G401 (cell line): Measurements from ENCODE around the gene HS1BP3. TPM values are rescaled to one million over a fixed set of nuclear protein-coding genes. Genes with fewer than 3 reads are reported as not detected.

Experiments
- DNase-seq: peaks from one replicate; pipeline ENCODE4 v3.0.0-alpha.2; 2015; ENCODE audit warnings: low spot score
- in situ Hi-C: cut with HindIII; loops from 2 replicates; pipeline ENCODE4 v1.10.0; 2016; ENCODE audit warnings: low sequenced_read_pairs, mixed read lengths
- total RNA-seq: library from RNA; depleted of rRNA; stranded (reverse); fragments of >200 nt; shearing (Covaris generic); gene quantifications from 2 replicates; pipeline ENCODE4 v1.2.3, GENCODE V29; 2014

HS1BP3 gene
- total RNA-seq, 1 experiment from 2014 or later = 53.7 TPM

DNA sequence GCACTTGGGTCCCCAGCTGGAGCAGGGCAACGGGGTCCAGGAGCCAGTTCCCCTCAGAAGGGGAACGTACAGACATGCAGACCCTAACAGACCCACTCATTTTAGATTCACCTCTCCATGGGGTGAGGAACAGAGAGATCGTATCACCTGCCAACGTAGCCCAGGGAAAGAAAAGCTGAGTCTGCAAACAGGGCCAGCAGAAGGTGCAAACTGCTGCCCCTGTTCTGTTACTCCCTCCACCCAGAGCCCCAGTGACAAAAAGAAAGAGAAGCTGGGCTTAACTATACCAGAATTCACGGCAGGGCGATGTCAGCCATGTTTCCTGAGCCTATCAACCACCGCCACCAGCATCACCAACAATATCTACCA is 817 bp upstream of the HS1BP3 start:
- in situ Hi-C loops = no loop called here
- DNase-seq = no peak

DNA sequence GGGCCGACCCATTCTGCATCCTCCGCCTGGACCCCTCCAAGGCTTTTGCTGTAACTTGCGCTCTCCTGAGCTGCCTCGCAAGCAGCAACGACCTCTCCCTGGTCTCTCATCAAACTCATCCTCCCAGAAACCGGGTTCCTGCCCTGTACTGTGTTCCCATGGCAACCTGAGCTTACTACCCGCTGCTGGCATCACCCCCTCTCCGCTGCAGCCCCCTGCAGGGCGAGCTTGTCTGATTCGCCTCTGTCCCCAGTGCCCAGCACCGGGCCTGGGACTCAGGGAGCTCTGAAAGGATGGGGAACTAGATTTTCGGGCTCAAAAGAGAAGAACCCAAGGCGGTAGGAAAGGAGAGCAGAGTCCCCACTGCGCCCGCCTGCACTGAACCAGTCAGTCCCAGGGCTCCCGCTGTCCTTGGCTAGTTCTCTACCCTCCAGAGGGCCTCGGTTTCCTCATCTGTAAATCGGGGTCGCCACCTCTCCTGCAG is 463 bp downstream of the HS1BP3 start:
- peak; percentile 74 for DNase-seq
- in situ Hi-C loops = no loop called here

DNA sequence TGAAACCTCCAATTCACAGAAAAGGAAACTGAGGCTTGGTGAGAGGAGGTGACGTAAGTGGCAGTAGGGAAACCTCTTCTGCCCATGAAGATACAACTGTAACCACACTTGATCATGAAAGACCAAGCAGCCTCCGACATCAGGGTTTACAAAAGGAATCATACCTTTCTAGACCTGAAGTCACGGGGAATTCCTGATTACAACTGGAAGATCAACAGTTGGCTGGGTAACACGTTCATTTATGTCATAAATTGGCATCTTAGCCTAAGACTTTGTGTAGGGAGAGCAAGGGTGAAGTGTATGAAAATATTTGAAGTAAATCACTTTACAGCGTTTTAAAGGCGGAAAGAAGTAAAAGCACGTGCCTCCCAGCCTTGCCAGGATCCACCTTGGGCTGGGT is 922 bp downstream of the HS1BP3 start:
- no peak for DNase-seq
- in situ Hi-C loops = no loop called here

DNA sequence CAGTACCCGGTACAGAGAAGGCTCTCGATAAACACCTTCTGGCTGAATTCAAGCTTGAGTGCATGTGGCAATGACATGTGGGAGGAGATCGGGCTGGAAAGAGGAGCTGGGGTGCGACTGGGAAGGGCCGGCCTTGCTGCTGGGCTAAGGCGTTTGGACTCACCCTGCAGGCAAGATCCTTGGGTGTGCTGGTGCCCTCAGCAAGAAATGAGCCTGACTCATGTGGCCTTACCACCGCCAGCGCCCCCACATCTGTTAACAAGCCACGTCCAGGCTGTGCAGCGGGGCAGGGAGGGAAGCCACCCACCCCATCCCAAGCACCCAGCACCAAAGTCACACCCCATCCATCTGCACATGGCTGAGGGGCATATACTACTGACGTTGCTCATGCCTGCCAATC is 1.3 kb downstream of the HS1BP3 start:
- in situ Hi-C loops = no loop called here

DNA sequence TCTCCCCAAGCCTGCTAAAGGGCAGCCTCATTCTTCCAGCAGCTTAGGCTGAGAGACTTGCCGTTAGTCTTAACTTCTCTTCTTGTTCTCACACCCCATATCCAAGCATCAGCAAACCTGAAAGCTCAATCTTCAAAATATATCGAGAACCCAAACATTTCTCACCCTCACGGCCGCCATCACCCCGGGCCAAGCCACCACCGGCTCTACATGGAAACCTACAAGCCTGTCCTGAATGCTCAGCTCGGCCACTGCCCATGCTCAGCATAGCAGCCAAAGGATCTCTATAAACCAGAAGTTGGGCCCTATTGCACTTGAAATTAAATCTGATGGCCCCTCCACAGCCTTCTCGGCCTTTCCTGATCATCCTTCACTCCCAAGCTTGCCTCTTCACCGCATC is 2.1 kb downstream of the HS1BP3 start:
- in situ Hi-C loops = no loop called here

More for the DNA sequence above, 1.3 kb downstream of the HS1BP3 start:
- DNase-seq = peak; percentile 23

DNA sequence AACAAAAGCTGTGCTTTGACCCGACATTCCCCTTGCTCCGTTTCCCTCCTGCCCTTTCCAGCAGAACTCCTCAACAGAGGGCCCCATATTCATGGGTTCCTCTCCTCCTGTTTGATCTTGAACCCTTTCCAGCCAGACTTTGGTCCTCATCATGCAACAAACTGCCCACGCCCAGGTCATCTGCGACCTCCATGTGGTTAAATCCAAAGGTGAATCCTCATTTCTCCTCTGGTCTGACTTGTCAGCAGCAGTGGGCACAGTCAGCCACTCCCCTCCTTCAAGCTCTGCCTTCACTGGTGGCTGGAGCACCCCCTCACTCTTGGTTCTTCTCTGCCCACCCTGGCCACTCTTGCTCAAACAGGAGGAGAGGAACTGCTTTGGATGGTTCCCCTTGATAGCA is 2.7 kb downstream of the HS1BP3 start:
- in situ Hi-C loops = no loop called here
- DNase-seq = no peak

More for the DNA sequence above, 2.1 kb downstream of the HS1BP3 start:
- DNase-seq = no peak

DNA sequence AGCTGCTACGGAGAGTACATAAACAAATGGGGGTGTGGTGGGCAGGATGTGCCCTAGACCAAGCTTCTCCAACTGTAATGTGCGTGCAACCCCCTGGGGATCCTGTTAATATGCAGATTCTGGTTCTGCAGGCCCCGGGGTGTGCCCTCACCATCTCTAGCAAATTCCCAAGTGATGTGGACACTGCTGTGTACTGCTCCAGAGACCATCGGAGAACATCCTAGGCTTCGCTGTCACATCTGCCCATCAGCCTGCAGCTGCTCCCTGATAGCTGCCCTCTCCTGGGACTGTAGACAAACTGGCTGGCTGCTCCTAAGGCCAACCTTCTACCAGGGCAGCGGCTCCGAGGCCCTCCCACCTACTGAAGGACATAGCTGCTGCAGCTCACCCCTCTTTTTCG is 3.2 kb downstream of the HS1BP3 start:
- in situ Hi-C loops = no loop called here
- DNase-seq = no peak

DNA sequence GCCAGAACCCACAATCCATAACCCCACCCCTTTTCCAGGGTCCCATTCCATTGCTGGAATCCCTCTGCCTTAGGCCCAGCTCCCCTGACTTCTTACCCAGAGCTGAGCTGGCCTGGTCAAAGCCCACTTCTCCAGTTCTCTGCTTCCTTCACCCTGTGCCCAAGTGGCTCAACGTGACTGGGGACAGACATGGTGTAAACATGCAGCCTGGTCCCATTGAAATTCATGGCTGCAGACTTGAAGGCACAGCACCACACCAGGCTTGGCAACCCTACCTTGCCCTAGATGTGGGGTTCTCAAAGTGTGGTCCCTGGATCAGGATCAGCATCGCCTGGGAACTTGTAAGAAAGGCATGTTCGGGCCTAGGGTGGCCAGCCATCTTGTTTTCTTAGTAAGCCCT is 3.7 kb downstream of the HS1BP3 start:
- no peak for DNase-seq
- in situ Hi-C loops = no loop called here

DNA sequence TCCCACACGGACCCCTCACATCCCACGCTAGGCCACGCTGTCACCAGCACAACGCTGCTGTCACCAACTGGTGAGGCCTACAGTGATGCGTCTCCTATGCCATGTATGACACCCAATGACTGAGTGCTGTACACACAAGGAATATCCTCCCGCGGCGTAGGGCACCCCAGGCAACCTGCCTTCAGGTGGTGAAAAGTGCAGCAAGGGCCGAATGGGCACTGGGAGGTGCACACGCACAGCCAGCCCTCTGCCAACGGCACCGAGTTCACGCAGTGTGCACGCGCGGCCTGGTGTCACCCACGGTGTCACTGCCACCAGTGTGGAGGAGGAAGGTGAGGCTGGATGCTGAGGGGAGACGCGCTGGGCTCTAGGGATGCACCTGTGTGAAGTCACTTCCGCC is 4.5 kb downstream of the HS1BP3 start:
- in situ Hi-C loops = no loop called here
- no peak for DNase-seq

DNA sequence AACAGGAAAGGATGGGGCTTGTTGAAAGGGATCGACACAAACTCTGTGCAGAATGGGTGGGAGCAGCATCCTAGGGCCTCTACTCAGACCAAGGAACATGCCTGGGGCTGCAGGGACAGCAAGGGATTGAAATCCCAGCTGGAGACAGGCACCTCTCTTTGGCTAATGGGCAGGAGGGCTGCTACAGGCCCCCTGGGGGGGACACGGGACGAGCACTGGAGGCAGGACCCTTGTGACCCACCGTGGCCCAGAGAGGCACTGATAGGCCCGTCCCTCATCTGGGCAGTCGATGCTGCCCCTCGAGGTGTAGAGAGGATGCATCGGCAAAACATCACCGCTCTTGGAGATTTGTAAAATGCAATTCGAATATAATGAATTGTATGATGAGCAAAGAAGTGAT is 5.1 kb downstream of the HS1BP3 start:
- in situ Hi-C loops = no loop called here
- no peak for DNase-seq

DNA sequence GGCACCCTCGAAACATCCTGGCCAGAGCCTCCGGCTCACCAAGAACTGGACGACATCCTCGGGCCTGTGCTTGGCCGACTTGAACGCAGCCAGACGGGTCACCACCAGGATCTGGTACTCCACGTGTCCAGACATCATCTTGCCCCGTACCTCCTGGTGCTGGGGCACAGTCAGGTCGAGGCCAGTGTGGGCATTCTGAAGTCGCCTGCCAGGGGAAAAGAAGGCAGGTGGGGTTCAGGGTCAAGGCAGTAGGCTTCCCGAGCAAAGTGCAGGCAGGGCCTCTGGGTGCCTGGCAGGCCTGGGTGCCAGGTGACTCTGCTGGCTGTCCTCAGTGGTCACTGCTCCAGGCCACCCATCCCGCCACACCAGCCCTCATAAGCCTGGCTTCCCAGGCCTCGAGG is 5.6 kb downstream of the HS1BP3 start:
- DNase-seq = no peak
- in situ Hi-C loops = no loop called here

DNA sequence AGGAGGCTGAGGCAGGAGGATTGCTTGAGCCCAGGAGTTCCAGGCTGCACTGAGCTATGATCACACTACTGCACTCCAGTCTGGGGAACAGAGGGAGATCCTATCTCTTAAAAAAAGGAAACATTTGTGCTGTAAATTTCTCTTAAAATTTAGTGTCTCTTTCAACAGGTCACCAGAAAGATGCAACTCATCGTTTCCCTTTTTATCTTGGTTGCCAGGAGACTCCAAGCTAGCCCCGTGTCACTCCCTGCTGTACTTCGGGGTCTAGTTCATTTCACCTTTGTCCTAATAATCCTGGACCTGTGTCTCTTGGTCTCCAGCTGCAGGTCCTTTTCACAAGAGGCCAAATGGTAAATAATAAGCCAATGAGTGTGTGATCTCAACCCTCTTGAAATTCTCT is 7.1 kb downstream of the HS1BP3 start:
- no peak for DNase-seq
- in situ Hi-C loops = no loop called here

DNA sequence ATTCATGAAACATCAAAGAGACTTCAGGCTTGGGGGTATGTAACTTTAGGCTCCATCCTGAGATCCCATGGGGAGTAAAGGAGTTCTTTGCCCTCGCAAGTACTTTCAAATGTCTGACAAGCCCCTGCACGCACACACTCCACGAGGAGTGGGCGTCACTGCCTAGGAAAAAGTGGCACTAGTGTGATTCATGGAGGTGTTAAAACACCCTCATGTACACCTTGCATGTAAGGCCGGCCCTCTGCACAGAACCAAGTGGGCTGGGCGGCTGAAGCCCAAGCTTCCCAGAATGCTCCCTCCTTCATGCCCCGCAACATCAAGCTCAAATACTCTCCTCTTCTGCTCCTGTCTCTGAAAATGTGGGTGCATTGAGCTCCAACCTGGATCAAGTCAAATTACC is 7.8 kb downstream of the HS1BP3 start:
- DNase-seq = no peak
- in situ Hi-C loops = no loop called here

DNA sequence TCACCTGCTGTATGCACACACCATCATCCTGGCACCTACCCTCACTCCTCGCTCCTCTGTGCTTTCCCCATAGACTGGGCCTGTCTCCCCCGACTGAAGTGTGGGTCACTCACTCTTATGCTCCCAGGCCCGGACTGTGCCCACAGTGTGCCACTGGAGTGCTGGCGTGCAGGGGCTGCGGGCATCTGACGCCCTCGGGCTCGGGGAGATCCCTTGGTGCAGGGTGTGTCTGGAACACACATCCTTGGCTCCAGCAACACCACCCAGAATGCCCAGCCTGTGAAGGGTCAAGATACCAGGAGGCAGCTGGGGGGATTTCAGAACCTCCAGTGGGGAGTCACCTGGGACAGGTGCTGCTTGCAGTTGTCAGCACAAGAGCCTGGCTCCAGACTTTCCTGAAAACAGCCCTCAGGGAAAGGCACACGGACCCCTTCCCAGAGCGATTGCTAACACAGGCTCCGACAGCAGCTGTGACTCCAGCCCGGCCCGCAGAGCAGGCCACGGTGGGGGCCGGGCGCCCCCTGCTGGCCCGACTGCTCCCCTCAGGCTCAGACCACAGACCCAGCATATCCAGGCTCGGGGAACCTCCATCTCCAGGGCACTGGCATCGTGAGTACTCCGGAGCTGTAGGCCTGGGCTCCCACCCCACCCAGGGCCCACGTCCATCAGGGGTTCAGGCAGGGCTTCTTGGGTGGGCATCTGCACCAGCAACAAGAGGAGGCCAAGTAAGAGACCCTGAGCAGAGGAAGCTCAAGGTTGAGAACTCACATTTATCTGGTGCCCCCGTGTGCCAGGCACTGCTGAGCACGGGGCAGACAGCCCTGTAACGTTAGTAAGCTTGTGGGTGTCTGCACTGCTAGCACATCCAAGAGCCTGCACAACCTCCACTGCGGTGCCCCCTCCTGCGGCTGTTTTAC is 8.6 kb downstream of the HS1BP3 start:
- DNase-seq = peak; percentile 73
- in situ Hi-C loops = no loop called here

DNA sequence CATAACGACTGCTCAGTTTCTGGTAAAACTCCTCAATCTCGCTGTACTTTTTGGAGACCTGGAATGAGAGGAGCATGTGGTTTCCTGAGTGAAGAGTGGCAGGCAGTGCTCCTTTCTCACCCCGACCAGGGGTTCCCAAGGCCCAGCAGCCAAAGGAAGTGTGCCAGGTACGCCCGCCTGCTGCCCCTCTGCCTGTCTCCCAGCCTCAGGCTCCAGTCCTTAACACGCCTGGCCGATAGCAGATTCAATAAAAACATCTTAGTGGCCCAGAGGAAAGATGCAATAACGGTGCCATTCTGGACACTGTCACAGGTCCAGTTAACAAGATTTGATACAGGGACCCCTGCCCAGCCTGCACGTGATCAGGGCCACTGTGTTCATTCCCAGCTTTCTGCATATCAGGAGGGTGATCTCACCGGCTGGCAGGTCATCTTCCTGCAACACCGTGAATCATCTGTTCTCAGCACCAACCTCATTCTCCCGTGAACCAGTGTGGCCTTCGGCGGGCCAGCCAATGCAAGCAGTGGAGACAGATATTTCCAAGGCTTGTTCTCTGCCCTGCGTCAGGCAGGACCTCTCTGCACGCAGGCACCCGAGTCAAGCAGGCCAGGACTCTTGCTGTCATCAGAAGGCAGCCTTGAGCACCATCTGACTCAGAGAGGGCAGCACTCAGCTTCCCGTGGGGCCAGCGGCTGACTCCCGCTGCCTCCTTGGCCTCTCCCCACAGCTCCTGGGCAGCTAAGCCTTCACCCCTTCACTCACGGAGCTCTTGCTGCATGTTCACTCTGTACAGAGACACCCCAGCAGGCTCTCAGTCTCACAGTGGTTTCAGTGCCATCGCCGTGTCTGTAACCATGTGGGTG is 9.5 kb downstream of the HS1BP3 start:
- in situ Hi-C loops = no loop called here
- peak; percentile 69 for DNase-seq

DNA sequence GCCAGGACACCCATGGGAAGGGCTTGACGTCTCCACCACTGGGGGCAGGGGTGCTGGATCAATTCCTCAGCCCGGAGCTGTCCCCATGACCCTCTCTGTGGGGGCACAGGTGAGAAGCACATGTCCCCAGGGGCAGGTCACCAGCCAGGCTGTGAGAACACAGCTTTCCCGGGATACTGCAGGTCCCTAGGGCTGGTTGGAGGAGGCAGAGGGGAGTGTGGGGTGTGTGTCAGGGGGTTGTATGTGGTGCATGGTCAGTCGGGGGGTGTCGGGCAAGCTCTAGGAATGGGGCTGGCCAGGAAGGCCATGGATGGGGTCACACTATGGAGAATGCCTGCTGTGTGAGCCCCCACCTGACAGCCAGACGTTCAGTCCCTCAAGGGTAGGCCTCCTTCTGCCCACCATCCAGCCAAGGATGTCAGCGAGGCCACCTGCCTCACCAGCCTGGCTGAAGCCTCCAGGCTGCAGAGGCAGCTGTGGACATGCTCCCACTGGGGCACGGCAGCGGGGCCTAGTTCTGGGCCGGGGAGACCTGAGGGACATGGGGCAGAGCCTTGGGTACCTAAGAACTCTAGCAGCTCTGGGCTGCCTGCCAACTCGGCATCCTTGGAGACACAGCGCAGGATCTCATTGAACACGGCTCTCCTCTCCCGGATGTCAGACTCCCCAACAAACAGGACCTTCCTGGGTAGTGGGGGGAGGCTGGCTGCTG is 10.3 kb downstream of the HS1BP3 start:
- in situ Hi-C loops = no loop called here
- DNase-seq = peak; percentile 55

DNA sequence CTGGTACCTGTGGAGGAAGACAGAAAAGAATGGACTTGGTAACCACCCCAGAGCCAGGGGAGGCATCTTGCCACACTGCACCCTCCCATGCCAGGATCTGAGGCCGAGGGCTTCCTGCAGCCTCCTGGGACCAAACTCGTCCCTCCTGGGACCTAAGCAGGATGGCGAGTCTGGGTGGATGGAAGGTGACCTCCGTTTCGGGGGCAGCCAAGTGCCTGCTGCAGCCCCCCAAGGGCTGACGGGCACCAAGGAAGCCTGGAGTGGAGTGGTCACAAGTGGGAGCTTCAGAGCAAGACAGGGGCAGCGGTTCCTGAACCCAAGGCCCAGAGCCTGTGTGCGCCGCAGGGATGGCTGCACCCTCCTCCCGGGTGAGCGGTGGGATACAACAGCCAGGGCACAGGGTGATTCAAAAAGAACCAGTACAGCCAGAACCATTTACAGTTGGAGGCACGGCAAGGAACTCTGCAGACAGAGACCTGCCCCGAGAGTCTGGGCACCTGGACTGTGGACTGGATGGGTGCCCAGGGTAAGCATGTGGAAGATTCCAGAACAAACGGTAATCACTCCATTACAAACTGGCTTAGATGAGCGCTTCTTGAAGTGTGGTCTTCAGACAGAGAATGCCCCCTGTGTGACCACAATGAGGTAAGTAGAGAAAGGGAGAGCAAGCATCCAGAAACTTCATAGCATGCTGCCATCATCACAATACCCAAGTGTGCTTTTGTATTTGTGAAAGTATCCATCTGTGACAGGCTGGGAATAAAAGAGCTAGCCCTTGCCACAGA is 12.1 kb downstream of the HS1BP3 start:
- in situ Hi-C loops = loop anchor here (5.0 kb wide), 1 partner anchor 197 kb away; no protein-coding TSS in a partner anchor
- no peak for DNase-seq

DNA sequence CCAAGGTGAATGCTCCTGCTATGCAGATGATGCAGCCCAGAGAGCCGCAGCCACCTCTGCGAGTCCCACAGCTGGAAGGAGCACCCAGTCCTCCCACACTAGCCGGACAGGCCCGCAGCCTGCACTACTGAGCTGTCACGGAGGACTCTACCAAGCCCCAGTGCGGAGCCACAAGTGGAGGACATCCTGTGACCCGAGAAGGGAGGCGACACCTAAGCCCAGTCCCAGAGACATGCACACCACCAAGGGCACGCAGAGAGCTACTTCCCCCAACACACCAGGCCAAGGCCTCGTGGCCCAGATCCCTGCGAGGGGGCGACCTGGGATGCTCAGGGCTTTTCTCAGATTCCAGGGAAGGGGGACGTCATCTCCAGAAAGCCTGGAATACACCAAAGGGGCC is 12.9 kb downstream of the HS1BP3 start:
- in situ Hi-C loops = loop anchor here (5.0 kb wide), 1 partner anchor 196 kb away; no protein-coding TSS in a partner anchor

DNA sequence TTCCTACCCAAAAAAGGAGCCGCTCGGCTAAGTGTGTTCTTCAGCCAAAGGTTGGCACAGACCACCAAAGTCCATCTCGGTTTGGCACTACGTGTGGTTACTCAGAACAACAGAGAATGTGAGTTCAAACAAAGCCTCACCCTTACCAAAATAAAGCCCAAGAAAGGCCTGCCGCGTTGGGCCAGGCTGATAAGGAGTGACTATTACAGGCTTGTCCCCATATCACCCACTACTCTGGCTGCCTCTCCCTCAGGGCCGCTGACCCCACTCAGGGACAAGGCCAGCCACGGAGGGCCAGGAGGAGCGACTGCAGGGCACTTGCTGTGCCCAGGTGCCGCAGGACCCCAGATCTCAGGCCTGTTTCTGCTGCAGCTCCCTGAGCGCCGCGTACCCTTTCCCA is 13.8 kb downstream of the HS1BP3 start:
- no peak for DNase-seq
- in situ Hi-C loops = loop anchor here (5.0 kb wide), 1 partner anchor 195 kb away; no protein-coding TSS in a partner anchor

More for the DNA sequence above, 12.9 kb downstream of the HS1BP3 start:
- DNase-seq = no peak
